HG03565 (cell line): ENCODE results near the gene RPL9.
"Not testable (repeated sequence)": the region's sequence is repeated elsewhere in the genome, so short reads cannot be mapped to it uniquely, and the experiment has no call there.

Experiments
- ATAC-seq: cut with Tn5 transposase; IDR thresholded peaks from one replicate; pipeline ENCODE4 v1.9.1; 2021; ENCODE audit warnings: mild to moderate bottlenecking, moderate library complexity; ENCODE audit not compliant: unreplicated experiment

RPL9 gene

DNA sequence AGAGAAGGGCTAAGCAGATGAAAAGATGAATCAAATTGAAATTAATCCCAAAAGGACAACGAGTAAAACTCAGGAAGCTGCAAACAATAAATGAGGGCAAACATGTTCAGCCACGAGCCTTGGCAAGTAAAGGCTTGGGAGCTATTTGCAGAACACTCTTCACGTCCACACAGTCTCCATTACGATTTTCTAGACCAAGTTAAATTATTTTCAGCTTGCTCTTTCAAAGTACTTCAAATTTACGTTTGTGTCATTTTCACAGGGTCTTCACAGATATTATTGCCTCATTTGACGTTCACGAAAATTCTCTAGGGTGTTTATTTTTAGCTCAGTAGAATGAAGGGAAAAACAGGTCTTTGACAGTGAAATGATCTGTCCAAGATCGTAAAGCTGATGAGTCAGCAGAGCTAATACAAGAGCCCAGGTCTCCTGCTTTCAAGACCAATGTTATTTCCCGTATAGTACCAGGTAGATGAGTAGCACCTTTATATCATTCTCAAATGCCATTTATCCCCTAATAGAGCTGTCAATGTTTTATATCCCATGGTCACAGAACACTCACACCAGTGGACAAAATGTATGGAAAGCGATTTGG, 31.1 kb downstream of the RPL9 start:
- no peak for ATAC-seq

DNA sequence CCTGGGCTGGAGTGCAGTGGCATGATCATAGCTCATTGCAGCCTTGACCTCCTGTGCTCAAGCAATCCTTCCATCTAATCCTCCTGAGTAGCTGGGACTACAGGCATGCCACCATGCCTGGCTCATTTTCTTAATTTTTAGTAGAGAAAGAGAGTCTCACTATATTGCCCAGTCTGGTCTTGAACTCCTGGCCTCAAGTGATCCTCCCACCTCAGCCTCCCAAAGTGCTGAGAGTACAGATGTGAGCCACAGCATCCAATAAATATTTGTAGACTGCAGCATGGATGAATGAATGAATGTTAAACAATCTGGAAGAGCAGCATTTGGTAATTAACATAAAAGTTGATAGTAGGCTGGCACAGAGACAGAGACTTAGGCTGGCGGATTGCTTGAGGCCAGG, 32.0 kb downstream of the RPL9 start:
- ATAC-seq, result no peak

GRCh38 chr4:39425297-39425696, 33.4 kb downstream of the RPL9 start:
- not testable (repeated sequence) for ATAC-seq

DNA sequence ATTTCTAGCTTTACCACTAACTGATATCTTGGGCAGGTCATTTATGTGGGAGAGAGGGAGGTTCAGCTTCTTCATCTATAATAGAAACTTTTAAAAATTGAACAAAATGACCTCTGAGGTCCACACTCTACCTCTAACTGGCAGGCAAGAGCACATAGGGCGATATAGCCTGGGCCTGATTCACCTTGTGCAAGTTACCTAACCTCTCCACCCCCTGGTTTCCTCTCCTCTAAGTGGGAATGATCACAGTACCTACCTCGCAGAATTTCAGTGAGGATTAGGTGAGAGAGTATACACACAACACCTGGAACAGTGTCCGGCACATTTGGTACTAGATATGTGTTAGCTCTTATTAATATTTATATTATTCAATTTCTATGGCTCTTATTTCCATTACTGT, 36.5 kb downstream of the RPL9 start:
- ATAC-seq, result no peak

GRCh38 chr4:39415678-39416283, 42.9 kb downstream of the RPL9 start:
- ATAC-seq, result no peak

DNA sequence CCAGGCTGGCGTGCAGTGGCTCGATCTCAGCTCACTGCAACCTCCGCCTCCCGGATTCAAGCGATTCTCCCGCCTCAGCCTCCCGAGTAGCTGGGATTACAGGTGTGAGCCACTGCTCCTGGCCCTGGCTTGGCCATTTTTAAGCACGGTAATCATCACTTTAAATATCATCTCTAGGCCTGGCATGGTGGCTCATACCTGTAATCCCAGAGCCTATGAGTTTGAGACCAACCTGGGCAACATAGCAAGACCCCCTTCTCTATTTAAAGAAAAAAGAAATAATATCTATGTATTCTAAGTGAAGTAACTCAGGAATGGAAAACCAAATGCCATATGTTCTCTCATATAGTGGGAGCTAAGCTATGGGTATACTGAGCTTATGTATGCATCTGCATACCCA, 47.2 kb downstream of the RPL9 start:
- ATAC-seq, result not testable (repeated sequence)

GRCh38 chr4:39410415-39410814, 48.3 kb downstream of the RPL9 start:
- no peak for ATAC-seq

- no peak for ATAC-seq
These were observed 51.2 kb downstream of the RPL9 start for GRCh38 chr4:39407584-39407885.

DNA sequence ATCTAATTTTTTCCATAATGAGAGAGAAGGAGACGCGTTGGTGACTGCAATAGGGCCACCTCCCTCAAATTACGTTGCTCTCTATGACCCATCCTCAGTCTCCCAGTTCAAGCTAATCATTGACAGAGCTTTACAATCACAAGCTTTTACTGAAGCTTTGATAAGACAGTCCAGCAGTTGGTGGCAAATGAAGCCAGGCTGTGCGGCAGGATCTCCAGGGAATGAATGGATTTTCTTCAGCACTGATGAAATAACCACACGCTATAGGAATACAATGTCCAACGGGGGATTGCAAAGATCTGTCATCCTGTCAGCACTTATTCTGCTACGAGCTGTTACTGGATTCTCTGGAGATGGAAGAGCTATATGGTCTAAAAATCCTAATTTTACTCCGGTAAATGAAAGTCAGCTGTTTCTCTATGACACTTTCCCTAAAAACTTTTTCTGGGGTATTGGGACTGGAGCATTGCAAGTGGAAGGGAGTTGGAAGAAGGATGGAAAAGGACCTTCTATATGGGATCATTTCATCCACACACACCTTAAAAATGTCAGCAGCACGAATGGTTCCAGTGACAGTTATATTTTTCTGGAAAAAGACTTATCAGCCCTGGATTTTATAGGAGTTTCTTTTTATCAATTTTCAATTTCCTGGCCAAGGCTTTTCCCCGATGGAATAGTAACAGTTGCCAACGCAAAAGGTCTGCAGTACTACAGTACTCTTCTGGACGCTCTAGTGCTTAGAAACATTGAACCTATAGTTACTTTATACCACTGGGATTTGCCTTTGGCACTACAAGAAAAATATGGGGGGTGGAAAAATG, 51.7 kb downstream of the RPL9 start, which contains the start of gene KLB:
TSS of gene KLB (plus strand) at position 168 of the 821 bp plus-strand sequence. CDS start at position 188, 20 bp downstream.
- ATAC-seq, result no peak
